HL-60 (cell line): ENCODE measurements around the gene SLC14A1.

Experiments
- POLR2AphosphoS5 ChIP-seq: IDR thresholded peaks from 2 replicates; pipeline ENCODE4 v1.6.1; 2012; ENCODE audit warnings: low read depth
- SPI1 ChIP-seq: IDR thresholded peaks from 2 replicates; pipeline ENCODE4 v1.6.1; 2012; ENCODE audit warnings: low read depth, mild to moderate bottlenecking, borderline replicate concordance
- TF ChIP-seq, protein P1 (sequence below): IDR thresholded peaks from one replicate; pipeline ENCODE4 v1.5.1; 2011; ENCODE audit warnings: low read length, control low read depth, inconsistent platforms; ENCODE audit not compliant: insufficient read depth
- TF ChIP-seq, protein P2 (sequence below): IDR thresholded peaks from 2 replicates; pipeline ENCODE4 v1.6.1; 2012; ENCODE audit warnings: low read depth; ENCODE audit not compliant: insufficient replicate concordance

DNA sequence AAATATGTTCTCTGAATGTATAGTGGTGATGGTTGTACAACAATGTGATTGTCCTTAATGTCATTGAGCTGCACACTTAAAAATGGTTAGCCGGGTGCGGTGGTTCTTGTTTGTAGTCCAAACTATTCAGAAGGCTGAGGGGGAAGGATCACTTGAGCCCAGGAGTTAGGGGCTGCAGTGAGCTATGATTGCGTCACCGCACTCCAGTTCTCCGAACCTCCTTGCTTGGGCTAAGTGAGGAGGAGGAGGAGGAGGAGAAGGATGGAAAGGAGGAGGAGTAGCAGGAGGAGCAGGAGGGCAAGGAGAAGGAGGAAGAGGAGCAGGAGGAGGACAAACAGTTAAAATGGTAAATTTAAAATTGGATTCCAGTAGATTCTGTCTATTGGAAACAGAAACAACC lies 10.5 kb downstream of the SLC14A1 start:
- TF ChIP-seq, protein P1, sequence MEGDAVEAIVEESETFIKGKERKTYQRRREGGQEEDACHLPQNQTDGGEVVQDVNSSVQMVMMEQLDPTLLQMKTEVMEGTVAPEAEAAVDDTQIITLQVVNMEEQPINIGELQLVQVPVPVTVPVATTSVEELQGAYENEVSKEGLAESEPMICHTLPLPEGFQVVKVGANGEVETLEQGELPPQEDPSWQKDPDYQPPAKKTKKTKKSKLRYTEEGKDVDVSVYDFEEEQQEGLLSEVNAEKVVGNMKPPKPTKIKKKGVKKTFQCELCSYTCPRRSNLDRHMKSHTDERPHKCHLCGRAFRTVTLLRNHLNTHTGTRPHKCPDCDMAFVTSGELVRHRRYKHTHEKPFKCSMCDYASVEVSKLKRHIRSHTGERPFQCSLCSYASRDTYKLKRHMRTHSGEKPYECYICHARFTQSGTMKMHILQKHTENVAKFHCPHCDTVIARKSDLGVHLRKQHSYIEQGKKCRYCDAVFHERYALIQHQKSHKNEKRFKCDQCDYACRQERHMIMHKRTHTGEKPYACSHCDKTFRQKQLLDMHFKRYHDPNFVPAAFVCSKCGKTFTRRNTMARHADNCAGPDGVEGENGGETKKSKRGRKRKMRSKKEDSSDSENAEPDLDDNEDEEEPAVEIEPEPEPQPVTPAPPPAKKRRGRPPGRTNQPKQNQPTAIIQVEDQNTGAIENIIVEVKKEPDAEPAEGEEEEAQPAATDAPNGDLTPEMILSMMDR, result no peak
- TF ChIP-seq POLR2AphosphoS5, result no peak
- TF ChIP-seq, protein P2, sequence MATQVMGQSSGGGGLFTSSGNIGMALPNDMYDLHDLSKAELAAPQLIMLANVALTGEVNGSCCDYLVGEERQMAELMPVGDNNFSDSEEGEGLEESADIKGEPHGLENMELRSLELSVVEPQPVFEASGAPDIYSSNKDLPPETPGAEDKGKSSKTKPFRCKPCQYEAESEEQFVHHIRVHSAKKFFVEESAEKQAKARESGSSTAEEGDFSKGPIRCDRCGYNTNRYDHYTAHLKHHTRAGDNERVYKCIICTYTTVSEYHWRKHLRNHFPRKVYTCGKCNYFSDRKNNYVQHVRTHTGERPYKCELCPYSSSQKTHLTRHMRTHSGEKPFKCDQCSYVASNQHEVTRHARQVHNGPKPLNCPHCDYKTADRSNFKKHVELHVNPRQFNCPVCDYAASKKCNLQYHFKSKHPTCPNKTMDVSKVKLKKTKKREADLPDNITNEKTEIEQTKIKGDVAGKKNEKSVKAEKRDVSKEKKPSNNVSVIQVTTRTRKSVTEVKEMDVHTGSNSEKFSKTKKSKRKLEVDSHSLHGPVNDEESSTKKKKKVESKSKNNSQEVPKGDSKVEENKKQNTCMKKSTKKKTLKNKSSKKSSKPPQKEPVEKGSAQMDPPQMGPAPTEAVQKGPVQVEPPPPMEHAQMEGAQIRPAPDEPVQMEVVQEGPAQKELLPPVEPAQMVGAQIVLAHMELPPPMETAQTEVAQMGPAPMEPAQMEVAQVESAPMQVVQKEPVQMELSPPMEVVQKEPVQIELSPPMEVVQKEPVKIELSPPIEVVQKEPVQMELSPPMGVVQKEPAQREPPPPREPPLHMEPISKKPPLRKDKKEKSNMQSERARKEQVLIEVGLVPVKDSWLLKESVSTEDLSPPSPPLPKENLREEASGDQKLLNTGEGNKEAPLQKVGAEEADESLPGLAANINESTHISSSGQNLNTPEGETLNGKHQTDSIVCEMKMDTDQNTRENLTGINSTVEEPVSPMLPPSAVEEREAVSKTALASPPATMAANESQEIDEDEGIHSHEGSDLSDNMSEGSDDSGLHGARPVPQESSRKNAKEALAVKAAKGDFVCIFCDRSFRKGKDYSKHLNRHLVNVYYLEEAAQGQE, result no peak
- no peak for TF ChIP-seq SPI1
